HUDEP-2 (cell line): Measurements from ENCODE around the gene RAC3.

ENCODE experiments used
- DNase-seq, 76 experiments: peaks; one replicate each; lab custom pipeline; 2025; ENCODE audit not compliant: unreplicated experiment in 76 of 76; lab: John Stamatoyannopoulos, UW

Gene RAC3

DNA sequence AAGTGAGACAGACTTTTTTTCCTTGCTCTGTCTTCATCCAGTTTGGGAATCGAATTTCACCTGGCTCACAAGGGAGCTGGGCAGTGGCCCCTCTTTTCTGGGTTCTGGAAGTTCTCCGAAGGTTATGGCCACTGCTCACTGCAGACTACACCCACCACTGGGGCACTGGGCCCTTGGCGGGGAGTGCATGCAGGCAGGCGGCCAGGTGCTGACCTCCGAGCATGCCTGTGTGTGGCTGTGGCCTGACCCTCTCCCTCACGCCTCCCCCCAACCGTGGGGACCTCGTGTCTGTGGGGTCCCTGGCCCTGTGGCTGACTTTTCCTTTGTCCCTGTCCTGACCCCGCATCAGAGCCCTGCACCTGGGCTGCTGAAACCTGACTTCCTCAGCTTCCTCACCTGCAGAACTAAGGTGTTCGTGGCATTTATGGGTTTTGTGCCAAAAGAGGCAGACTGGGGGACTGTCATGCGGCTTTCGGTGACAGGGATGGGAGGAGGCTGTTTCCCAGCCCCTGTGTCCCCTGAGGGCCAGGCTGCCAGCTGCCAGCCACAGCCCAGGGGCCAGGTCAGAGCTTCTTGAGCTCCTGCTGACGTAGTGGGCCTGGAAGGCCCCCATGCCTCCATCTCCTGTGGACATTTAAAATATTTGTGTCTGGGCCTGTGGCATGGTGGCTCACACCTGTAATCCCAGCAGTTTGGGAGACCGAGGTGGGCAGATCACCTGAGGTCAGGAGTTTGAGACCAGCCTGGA, 32.6 kb upstream of the RAC3 start:
- DNase-seq: no peak

DNA sequence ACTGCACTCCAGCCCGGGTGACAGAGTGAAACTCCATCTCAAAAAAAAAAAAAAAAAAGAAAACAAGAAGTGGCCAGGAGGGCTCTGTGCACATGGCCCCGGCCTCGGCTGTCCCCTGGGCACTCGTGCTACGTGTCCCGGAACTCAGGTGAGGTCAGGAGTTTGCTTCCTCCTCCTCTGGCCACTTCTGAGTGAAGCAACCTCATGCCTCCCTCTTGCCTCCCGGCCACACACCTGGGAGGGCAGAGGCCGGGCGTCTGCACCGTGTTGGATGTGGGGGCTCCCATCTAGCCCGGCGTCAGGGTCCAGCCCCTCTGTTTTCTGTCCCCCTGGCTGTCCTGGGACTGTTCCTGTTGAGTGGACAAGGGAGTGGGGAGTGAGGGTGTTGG, 31.9 kb upstream of the RAC3 start:
- DNase-seq: no peak

DNA sequence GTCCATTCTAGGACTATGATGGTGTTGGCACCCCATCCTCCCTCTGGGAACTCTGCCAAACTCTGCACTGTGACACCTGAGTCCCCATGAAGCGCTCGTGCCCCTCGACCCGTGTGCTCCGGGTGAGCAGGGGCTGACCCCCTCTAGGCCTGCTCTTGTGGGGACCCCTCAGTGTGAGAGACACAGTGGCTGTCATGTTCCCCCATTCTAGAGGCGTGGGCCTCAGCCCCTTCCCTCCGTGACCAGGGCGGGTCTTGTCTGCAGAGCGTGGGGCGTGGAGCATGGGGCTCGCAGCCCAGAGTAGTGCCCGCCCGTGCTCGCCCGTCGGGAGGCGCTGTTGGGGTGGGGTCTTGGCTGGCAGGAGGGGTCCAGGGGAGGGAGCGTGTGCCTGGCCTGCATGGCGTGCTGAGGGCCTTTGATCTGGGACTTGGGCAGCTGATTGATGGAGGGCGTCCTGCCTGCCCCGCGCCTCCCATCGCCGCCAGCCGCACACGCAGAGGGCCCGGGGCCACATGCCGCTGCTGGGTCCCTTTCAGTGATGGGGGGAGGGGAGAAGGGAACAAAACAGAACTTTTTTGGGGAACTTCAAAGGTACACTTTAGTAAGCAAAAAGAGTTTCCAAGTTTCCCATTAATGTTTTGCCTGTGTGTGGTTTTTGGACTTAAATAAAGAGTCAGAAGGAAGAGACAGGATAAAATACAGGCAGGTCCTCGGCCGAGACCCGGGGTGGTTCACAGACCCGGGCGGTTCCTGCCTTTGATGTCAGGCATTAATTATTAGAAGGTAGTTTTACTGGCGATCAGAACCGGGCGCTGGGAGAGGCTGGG, 31.3 kb upstream of the RAC3 start:
- no peak for DNase-seq

DNA sequence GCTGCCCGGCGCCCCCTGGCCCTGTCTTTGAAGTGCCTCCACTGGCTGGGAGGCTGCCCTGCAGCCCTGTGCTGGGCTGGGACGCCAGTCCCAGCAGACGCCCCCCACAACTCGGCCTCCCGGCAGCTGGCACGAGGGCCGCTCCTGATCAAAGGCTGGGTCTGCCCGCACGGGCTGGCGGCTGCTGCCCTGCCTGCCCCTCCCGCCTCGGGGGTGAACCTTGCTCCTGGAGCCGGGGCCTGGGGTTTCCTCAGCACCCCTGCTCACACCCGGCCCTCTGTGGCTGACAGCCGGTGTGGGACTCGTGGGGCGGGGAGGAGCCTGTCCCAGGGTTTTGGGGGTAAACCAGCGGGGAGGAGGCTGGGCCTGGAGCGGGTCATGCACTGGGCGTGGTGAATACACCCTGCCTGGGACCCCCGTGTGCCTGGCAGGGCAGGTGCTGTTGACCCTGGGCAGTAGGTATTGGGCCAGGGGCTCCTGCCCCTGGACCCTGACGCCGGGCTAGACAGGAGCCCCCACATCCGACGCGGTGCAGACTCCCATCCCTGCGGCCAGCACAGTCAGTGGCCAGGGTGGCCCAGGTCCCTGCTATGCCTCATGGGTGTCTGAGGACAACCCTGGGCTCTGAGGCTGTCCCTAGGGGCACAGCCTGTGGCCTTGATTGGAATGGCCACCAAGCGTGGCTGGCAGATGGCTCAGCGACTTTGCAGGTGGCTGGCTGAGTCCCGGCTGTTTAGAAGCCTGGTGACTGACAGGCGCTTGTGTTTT, 30.5 kb upstream of the RAC3 start:
- DNase-seq: no peak

DNA sequence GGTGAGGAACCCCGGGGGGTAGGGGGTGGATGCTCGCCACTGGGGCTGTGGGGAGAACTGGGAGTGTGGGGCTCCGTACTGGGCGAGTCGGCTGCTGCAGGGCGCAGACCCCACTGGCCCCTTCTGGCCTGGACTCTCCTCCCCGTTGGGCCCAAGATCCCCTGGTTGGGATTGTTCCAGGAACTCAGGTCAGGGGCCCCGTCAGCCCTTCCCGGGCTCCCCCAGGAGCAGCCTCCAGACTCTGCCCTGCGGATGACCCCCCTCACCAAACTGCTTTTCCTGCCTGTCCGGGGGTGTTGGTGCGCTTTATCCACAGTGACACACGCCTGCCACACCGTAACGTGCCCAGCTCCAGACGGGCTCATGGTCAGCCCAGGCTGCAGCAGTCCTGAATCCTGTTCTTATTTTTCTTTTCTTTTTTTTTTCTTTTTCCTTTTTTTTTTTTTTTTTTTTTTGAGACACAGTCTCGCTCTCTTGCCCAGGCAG, 29.9 kb upstream of the RAC3 start:
- DNase-seq: no peak

DNA sequence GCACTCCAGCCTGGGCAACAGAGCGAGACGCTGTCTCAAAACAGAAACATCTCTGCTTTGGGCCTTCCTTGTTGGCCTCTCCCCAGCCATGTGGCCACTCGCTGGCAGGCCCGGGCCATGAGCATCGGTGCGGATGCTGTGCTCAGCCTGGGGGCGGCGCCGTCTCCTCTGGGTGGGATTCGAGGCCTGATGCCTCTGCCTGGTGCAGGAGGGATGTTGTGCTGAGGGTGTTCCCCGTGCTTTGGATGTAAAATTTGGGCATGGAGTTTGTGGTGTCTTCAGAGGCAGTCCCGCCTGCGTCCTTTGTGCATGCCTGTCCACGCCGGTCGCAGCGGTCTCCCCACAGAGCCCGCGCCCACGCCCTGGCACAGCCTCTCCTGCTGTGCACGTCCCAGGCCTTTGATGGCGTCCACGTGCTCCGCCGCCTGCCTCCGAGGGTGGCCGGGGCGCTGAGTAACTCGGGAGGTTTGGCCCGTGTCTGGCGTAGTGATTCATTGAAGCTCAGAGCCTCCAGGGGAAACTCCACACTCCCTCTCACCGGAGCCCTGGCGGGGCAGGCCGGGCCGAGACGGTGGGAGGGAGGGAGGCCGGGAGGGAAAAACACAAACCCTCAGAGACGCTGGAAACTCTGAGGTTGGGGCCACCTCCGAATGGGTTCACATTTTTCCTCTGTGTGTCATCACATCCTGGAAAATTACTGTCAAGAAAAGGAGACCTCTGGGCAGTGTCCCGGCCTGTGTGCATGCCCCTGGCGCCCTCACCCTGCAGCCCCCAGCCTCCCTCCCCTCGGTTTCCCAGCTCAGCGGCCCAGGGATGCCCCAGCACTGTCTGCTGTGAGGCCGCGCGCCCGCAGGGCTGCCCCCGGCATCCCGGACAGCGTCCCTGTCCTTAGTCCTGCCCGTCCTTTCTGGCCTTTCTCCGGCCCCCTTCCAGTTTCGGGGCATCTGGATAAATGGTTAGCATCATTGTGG, 27.8 kb upstream of the RAC3 start:
- DNase-seq: no peak

DNA sequence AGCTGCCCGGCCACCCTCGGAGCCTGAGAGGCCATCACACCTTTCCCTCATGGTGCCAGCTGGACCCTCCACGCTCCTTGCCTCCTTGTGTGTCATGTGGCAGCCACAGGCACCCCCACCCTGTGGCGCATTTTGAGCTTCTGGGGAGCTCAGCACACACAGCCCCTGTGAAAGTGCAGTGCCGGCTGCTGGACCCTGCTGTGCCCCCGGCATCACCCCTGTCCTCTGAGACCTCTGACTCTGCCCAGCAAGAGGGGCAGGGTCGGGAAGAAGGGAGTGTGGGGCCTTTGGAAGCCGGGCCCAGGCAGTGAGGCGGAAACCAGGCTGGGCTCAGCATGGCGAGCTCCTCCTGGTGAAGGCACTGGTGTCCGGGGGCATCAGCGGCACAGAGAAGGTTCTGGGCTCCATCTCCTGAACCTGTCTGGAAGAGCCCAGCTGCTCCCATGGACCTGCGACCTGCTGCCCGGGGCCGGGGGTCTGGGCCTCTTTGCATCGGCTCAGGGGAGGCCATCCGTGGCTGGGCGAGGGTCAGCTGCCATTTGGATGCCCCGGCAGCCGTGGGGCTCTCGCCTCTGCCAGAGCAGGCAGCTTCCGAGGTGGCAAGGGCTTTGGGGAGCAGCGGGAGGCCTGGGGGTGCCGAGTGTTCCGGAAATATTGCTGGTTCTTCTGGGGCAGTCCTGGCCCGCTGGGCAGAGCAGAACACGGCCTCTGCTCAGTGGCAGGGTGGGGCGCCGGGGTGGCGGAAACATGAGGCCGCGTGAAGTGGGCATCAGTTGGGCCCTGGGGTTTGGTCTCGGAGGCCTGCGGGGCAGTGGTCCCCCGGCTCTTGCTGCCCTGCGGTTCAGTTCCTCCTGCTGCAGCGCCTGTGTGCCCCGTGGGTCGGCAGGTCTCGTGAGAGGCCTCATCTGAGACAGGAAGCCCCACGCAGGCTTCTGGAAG, 26.7 kb upstream of the RAC3 start:
- no peak for DNase-seq

DNA sequence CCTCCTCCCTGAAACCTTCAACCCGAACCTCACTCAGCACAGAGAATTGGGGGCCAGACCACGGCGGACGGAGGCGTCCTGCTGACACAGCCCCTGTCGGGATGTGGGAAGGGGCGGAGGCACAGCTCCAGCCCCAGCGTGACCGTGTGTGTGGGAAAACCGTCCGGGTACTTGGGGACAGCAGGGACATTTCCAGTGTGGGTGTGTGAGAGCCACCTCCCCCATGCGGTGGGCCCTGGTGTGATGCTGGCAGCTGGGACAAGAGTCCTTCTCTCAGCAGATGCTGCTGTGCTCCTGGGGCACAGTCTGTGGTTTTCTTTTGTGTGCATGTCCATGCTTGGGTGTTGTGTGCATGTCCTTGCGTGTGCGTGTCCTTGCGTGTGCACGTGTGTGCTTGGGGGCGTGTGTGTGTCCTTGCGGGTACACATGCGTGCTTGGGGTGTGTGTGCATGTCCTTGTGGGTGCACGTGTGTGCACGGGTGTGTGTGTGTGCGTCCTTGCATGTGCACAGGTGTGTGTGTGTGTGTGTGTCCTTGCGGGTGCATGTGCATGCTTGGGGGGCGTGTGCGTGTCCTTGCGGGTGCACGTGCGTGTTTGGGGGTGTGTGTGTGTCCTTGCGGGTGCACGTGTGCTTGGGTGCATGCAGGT, 25.7 kb upstream of the RAC3 start:
- no peak for DNase-seq

DNA sequence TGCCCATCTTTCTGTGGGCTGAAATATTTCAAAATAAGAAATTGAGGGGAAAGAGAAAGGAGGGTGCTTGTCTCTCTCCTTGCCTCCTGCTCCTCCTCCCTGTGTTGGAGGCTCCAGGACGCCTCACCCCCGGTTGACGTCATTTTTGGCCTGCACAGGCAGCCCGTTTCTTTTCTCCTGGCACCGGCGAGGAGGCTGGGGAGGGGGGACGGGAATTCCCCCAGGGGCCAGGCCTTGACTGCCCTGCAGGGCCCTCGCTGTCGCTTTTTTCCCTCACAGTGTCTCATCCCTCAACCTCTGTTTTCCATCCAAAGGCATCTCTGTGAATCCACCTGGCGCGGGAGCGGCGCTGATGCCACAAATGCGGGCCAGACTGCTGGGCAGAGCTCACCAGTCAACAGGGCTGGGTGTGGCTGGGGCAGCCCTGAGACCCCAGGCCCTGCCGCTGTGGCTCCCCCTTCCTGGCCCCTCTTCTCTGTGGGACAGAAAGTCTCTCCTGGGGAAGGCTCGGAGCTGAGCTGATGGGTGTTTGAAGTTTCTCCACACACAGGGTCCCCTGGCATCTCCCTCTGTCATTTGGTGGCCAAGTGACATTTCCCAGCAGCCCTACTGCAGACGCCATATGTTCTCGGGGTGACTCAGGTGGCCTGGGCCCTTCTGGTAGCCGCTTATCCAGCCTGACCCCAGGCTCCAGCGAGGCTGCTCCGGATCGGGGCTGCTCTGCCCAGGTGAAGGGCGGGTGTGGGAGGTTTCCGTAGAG, 24.8 kb upstream of the RAC3 start:
- DNase-seq: no peak

DNA sequence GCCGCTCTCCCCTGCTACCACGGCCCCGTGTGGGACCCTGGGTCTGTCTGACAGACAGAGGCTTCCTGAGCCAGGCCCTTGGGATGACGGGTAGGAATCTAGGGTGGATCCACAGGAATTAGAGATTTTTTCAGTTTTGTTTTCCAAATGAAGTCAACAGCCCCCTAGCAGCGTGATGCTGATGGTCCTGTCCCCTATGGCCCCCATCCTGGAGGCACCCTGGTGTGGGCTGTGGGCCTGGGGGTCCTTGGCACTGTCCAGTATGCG, 24.3 kb upstream of the RAC3 start:
- DNase-seq: no peak

DNA sequence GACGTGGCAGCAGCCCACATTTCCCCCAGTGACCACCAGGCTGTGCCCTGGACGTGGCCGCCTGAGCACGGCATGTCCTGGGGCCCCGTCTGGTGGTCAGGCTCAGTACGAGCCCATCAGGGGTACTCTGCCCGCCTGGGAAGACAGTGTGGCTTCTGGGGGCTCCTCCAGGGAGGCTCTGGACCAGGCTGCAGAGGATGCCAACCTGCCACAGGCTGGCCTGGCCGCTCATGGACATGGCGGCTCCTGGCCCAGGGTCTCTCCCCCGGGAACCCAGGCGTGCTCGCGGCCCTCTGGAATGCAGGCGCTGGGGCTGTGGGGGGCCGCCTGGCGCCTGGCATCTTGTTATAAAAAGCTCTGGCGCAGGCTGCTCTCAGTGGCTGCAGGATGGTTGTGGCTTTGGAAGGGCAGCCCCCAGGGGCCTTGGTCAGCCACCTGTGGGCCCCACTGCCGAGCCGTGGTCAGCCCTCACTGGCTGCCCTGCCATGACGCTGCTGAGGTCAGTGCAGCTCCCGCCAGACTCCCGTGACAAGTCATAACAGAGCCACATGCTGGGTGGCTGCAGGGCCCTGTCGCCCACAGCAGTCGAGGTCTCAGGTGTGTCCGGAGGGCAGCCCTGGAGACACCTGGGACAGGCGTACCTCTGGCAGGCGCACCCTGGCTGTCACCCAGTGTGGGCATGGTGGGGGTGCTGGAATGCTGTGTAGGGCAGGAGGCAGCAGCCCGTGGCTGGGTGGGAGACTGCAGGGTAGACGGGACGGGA, 23.8 kb upstream of the RAC3 start:
- DNase-seq: no peak

DNA sequence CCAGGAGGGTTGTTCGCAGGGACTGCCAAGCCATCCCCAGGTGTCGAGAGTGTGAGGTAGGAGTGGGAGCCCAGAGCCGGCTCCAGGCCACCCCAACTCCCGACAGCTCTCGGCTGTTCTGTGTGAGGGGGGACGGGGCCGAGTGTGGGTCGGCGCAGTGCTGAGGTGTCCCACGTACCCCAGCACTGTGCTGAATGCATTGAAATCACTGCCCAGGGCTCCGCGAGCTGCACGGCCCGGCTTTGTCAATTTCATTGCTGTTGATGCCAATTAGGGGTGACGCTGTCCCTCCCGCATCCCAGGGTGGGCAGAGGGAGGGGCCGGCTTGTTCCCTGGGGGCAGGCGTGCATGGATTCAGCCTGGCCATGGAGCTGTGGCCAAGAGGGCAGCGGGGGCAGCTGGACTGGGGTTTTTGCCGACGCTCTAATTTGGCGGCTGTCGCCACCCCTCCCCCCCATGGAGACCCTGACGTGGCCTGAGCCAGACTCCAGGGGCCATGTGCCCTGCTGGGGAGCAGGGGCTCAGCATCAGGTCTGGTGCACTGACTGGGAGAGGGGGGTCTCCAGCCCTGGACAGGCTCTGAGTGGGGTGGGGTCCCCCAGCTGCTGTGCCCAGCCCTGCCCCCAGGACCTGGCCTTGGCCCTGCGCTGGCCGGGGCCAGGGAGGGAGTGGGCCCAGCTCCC, 23.1 kb upstream of the RAC3 start:
- DNase-seq: no peak

DNA sequence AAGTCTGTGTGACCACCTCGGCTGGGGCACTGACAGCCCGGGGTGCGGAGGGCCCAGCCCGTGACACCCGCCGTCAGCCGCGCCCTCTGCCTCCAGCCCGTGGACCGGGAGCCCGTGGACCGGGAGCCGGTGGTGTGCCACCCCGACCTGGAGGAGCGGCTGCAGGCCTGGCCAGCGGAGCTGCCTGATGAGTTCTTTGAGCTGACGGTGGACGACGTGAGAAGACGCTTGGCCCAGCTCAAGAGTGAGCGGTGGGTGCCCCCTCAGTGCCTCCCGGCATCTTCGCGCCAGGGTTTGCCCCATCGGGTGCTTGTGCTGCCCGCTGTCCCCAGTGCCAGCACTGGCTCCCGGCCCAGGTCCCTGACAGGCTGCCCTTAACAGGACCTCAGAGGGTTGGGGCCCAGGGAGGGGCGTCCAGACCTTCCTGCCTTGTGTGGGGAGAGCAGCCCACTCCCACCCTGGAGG, 22.5 kb upstream of the RAC3 start:
- no peak for DNase-seq

DNA sequence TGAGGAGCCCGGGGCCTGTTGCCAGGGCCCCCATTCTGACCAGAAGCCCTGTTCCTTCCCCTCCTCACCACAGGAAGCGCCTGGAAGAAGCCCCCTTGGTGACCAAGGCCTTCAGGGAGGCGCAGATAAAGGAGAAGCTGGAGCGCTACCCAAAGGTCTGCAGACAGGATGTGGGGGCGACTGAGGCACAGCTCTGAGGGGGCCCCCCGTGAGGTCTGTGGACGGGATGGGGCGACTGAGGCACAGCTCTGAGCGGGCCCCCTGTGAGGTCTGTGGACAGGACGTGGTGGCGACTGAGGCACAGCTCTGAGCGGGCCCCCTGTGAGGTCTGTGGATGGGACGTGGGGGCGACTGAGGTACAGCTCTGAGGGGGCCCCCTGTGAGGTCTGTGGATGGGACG, 22.1 kb upstream of the RAC3 start:
- DNase-seq: no peak

DNA sequence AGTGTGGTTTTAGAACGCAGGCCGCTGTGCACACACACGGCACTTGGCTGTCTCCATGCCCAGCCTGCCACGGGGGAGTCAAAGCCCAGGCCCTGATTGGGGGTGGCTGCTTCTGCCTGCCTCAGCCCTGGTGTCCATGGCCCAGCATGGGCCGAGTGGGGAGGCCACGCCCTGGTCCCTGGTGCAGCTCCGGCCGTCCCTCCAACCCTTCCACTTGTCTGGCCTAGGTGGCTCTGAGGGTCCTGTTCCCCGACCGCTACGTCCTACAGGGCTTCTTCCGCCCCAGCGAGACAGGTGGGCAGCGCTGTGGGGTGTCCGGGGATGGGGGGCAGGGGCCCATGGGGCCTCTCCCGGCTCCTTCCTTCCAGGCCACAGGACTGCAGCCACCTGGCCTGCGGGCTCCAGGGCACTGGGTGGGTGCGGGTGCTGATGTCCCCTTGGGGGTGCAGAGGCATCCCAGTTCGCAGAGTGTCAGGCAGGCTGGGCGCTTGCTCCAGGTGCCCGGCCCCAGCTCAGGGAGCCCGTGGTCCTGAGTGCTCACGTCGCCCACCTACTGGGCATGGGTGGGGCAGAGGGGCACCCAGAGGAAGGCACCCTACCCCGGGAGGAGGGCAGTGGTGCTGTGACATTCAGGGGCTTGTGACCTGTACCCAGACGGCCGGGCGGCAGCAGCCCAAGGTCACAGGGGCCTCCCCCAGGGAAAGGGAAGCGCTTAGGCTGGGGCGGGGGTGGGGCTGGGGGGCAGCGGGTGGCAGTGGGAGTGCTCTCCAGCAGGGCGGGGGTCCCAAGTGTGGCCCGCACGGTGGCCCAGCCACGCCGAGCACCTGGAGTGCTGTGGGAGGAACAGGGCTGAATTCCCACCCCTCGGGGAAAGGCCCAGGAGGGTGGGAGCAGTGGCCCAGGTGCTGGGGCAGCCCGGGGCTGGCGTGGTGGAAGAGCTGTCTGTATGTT, 20.6 kb upstream of the RAC3 start:
- no peak for DNase-seq
